Measurements from ENCODE around the gene PPTC7. TPM values are rescaled to one million over a fixed set of nuclear protein-coding genes. Genes with fewer than 3 reads are reported as not detected.
"Not testable (repeated sequence)": the region's sequence is repeated elsewhere in the genome, so short reads cannot be mapped to it uniquely, and the experiment has no call there.

Gene PPTC7
- total RNA-seq, 3 donors from 2014 or later (not counting 1 experiment from before 2014, with no cell fraction given) = 44.0 to 52.7 (median 48.0) TPM

DNA sequence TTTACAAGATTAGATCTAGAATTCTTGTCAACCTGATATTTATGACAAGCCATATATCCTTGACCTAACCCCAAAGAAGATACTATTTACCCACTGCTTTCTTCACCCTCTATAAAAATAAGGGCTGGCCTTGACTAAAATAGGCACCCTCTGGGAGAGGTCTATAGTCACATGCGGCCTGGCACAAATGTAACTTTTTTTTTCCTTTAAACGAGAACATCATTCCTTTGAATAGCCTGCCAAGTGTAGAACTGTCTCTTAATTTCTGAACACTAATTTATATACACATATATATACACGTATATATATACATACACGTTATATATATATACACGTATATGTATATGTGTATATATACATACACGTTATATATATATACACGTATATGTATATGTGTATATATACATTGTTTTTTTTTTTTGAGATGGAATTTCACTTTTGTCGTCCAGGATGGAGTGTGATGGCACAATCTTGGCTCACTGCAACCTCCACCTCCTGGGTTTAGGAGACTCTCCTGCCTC is 18.6 kb downstream of the PPTC7 start:
- Mint-ChIP-seq H3K4me3 (no peak overlapping the region), H3K27ac (peak overlapping the region; percentile 90), H3K4me1 (peaks cover 72 to 74% of the 10 kb centered on the region in 2 donors), H3K36me3 (peaks cover 1% of the 10 kb centered on the region), H3K9me3 (no peaks in the 10 kb centered on the region), H3K27me3 (ENCODE audit: low read depth in 2 of 2) (no peaks in the 10 kb centered on the region)
- Histone ChIP-seq H3K9me3 (ENCODE audit: control insufficient read depth, insufficient read depth, low read length) (no peaks in the 10 kb centered on the region), H3K36me3 (ENCODE audit: control insufficient read depth, insufficient read depth, low read length) (no peaks in the 10 kb centered on the region), H3K4me3 (ENCODE audit: low read length) (no peak overlapping the region), H3K27ac (ENCODE audit: low read length) (peak overlapping the region; percentile 44), H3K4me1 (ENCODE audit: control insufficient read depth, insufficient read depth, low read length) (peaks cover 31% of the 10 kb centered on the region), H3K27me3 (ENCODE audit: control insufficient read depth, insufficient read depth, low read length) (no peaks in the 10 kb centered on the region)
- DNase-seq (no peak), ATAC-seq (no peak)
- TF ChIP-seq, protein P1, sequence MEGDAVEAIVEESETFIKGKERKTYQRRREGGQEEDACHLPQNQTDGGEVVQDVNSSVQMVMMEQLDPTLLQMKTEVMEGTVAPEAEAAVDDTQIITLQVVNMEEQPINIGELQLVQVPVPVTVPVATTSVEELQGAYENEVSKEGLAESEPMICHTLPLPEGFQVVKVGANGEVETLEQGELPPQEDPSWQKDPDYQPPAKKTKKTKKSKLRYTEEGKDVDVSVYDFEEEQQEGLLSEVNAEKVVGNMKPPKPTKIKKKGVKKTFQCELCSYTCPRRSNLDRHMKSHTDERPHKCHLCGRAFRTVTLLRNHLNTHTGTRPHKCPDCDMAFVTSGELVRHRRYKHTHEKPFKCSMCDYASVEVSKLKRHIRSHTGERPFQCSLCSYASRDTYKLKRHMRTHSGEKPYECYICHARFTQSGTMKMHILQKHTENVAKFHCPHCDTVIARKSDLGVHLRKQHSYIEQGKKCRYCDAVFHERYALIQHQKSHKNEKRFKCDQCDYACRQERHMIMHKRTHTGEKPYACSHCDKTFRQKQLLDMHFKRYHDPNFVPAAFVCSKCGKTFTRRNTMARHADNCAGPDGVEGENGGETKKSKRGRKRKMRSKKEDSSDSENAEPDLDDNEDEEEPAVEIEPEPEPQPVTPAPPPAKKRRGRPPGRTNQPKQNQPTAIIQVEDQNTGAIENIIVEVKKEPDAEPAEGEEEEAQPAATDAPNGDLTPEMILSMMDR (IDR thresholded peaks at IDR 0.05) = no peak
- intact Hi-C loops (cut with micrococcal nuclease) = loop anchor here (1.0 kb wide), 1 partner anchor 11 kb away; no protein-coding TSS in a partner anchor
- WGBS (ENCODE audit: insufficient coverage) = 63% methylated on average over 3 of the region's 8 CpGs

DNA sequence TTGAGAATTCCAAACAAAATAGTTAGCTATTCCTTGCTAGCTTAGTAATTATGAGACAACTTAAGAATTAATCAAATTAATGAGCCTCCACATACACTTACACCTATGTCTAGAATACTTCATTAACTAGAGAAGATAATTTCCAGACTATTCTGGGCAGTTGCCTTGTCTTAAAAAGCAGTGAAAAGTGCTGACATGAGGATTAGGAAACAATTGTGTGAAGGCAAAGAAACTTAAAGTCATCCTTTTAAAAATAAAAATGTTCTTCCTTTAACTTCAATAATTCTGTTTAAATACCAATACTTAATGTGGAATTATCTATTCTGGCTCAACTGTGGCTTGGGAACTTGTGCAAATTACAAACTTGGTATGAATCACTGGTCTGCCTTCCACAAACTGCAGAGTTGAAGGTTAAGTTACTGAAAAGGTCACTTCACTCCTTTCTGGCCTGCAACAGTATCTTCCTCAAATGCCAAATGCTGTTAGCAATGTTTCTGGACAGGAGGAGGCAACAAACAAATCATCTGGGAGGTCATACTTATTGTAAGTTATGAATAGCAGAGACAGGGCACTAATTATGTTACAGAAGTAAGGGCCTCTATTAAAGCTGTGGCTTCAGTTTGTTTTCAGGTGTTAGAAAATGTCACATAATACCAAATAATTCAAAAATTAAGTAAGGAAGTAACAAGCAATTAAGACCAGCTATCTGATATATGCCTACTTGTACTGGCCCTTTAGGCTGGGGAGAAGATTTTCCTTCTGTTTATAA is 19.2 kb downstream of the PPTC7 start:
- TF ChIP-seq, protein P1 (IDR thresholded peaks at IDR 0.05) = no peak
- ATAC-seq = no peak
- peaks cover 71% of the 10 kb centered on the region in 2 donors for H3K4me1 Mint-ChIP-seq
- H3K27me3 Mint-ChIP-seq (ENCODE audit: low read depth in 2 of 2) = no peaks in the 10 kb centered on the region
- no peaks in the 10 kb centered on the region for H3K36me3 ChIP-seq (ENCODE audit: control insufficient read depth, insufficient read depth, low read length)
- H3K27ac Mint-ChIP-seq = peak overlapping the region; percentile 90
- no peaks in the 10 kb centered on the region for H3K9me3 Mint-ChIP-seq
- H3K36me3 Mint-ChIP-seq = no peaks in the 10 kb centered on the region
- no peak overlapping the region for H3K4me3 ChIP-seq (ENCODE audit: low read length)
- H3K27me3 ChIP-seq (ENCODE audit: control insufficient read depth, insufficient read depth, low read length) = no peaks in the 10 kb centered on the region
- H3K9me3 ChIP-seq (ENCODE audit: control insufficient read depth, insufficient read depth, low read length) = no peaks in the 10 kb centered on the region
- H3K4me1 ChIP-seq (ENCODE audit: control insufficient read depth, insufficient read depth, low read length) = peaks cover 34% of the 10 kb centered on the region
- no peak for DNase-seq
- H3K27ac ChIP-seq (ENCODE audit: low read length) = peak overlapping the region; percentile 44
- intact Hi-C loops (cut with micrococcal nuclease) = loop anchor here (1.0 kb wide), 1 partner anchor 11 kb away; no protein-coding TSS in a partner anchor
- peak overlapping the region; percentile 55 for H3K4me3 Mint-ChIP-seq

DNA sequence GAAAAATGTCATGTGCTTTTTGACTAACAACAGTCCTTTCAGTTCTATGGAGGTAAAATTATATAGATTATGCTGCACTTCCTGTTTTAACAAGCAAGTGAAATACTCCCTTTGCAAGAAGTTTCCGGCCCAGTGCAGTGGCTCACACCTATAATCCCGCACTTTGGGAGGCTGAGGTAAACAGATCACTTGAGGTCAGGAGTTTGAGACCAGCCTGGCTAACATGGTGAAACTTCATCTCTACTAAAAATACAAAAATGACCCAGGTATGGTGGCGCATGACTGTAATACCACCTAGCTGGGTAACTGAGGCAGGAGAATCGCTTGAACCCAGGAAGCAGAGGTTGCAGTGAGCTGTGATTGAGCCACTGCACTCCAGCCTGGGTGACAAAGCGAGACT is 20.7 kb downstream of the PPTC7 start:
- Histone ChIP-seq H3K4me1 (ENCODE audit: control insufficient read depth, insufficient read depth, low read length) (peaks cover 35% of the 10 kb centered on the region), H3K27ac (ENCODE audit: low read length) (peak overlapping the region; percentile 68)
- WGBS (ENCODE audit: insufficient coverage) = 40% methylated on average over 5 of the region's 5 CpGs
- H3K9me3 ChIP-seq (ENCODE audit: control insufficient read depth, insufficient read depth, low read length); H3K27me3 Mint-ChIP-seq (ENCODE audit: low read depth in 2 of 2); intact Hi-C loops (cut with micrococcal nuclease); H3K36me3 ChIP-seq (ENCODE audit: control insufficient read depth, insufficient read depth, low read length); H3K9me3 Mint-ChIP-seq; H3K36me3 Mint-ChIP-seq; H3K27me3 ChIP-seq (ENCODE audit: control insufficient read depth, insufficient read depth, low read length); H3K4me3 ChIP-seq (ENCODE audit: low read length): not testable (repeated sequence)
- peak in 1 of 2 donors; percentile 77 for DNase-seq
- peak overlapping the region; percentile 83 for H3K4me3 Mint-ChIP-seq
- H3K4me1 Mint-ChIP-seq = peaks cover 69 to 70% of the 10 kb centered on the region in 2 donors
- ATAC-seq = peak; percentile 75 to 80 (median 75)
- H3K27ac Mint-ChIP-seq = peak overlapping the region; percentile 90

DNA sequence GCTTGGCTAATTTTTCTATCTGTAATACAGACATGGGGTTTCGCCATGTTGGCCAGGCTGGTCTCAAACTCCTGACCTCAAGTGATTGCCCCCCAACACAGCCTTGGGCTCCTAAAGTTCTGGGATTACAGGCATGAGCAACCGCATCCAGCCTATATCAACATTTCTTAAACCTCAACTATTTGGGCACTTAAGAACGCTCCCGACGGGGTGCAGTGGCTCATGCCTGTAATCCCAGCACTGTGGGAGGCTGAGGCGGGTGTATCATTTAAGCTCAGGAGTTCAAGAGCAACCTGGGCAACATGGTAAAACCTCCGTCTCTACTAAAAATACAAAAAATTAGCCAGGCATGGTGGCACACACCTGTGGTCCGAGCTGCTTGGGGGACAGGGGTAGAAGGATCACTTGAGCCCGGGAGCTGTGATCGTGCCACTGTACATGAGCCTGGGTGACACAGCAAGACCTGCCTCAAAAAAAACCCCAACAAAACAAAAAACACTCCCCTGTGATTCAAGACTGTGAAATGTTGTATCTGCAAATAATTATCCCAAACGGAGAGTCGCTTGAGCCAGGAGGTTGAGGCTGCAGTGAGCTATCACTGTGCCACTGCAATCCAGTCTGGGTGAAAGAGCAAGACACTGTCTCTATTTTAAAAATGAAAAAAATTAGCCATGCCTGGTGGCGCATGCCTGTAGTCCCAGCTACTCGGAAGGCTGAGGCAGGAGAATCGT is 21.5 kb downstream of the PPTC7 start:
- Mint-ChIP-seq H3K4me3 (peak overlapping the region; percentile 64), H3K4me1 (peaks cover 68 to 69% of the 10 kb centered on the region in 2 donors), H3K9me3 (no peaks in the 10 kb centered on the region), H3K36me3 (no peaks in the 10 kb centered on the region), H3K27me3 (ENCODE audit: low read depth in 2 of 2) (no peaks in the 10 kb centered on the region), H3K27ac (peak overlapping the region; percentile 90)
- no peaks in the 10 kb centered on the region for H3K36me3 ChIP-seq (ENCODE audit: control insufficient read depth, insufficient read depth, low read length)
- H3K4me3 ChIP-seq (ENCODE audit: low read length) = no peak overlapping the region
- peak in 2 of 3 donors; percentile 13 to 22 for ATAC-seq
- intact Hi-C loops (cut with micrococcal nuclease) = no loop called here
- peaks cover 34% of the 10 kb centered on the region for H3K4me1 ChIP-seq (ENCODE audit: control insufficient read depth, insufficient read depth, low read length)
- TF ChIP-seq, protein P1 (IDR thresholded peaks at IDR 0.05) = no peak
- DNase-seq = peak in 1 of 2 donors; percentile 17
- no peaks in the 10 kb centered on the region for H3K27me3 ChIP-seq (ENCODE audit: control insufficient read depth, insufficient read depth, low read length)
- no peak overlapping the region for H3K27ac ChIP-seq (ENCODE audit: low read length)
- 83% methylated on average over 14 of the region's 15 CpGs for WGBS (ENCODE audit: insufficient coverage)
- H3K9me3 ChIP-seq (ENCODE audit: control insufficient read depth, insufficient read depth, low read length) = no peaks in the 10 kb centered on the region
